Measurements from ENCODE around the gene RPA1.
"Not testable (repeated sequence)": the region's sequence is repeated elsewhere in the genome, so short reads cannot be mapped to it uniquely, and the experiment has no call there.

RPA1 gene

GRCh38 chr17:1820528-1821252, 9.1 kb upstream of the RPA1 start:
- DNase-seq (ENCODE audit: low read depth), result no peak

- no peak for DNase-seq (ENCODE audit: low read depth)
Observed at GRCh38 chr17:1829216-1829591, 601 bp upstream of the RPA1 start.

- peak; percentile 10 for DNase-seq (ENCODE audit: low read depth)
Observed at GRCh38 chr17:1830288-1830687, 483 bp downstream of the RPA1 start.

GRCh38 chr17:1834380-1835149, 4.8 kb downstream of the RPA1 start:
- no peak for DNase-seq (ENCODE audit: low read depth)

GRCh38 chr17:1839516-1839915, 9.7 kb downstream of the RPA1 start:
- no peak for DNase-seq (ENCODE audit: low read depth)

- no peak for DNase-seq (ENCODE audit: low read depth)
Observed at GRCh38 chr17:1843947-1844346, 14.1 kb downstream of the RPA1 start.

GRCh38 chr17:1847191-1847590, 17.4 kb downstream of the RPA1 start:
- no peak for DNase-seq (ENCODE audit: low read depth)

GRCh38 chr17:1852327-1852726, 22.5 kb downstream of the RPA1 start:
- no peak for DNase-seq (ENCODE audit: low read depth)

GRCh38 chr17:1853698-1854097, 23.9 kb downstream of the RPA1 start:
- DNase-seq (ENCODE audit: low read depth), result no peak

GRCh38 chr17:1856462-1856861, 26.7 kb downstream of the RPA1 start:
- not testable (repeated sequence) for DNase-seq (ENCODE audit: low read depth)

GRCh38 chr17:1860978-1861377, 31.2 kb downstream of the RPA1 start:
- DNase-seq (ENCODE audit: low read depth), result no peak

GRCh38 chr17:1861391-1862010, 31.7 kb downstream of the RPA1 start:
- DNase-seq (ENCODE audit: low read depth), result no peak

GRCh38 chr17:1865252-1866037, 35.6 kb downstream of the RPA1 start:
- no peak for DNase-seq (ENCODE audit: low read depth)

GRCh38 chr17:1867307-1867706, 37.5 kb downstream of the RPA1 start:
- DNase-seq (ENCODE audit: low read depth), result no peak

GRCh38 chr17:1868090-1868489, 38.3 kb downstream of the RPA1 start:
- DNase-seq (ENCODE audit: low read depth), result no peak

- DNase-seq (ENCODE audit: low read depth), result no peak
Observed at GRCh38 chr17:1870592-1870991, 40.8 kb downstream of the RPA1 start.

- DNase-seq (ENCODE audit: low read depth), result no peak
Observed at GRCh38 chr17:1871756-1872155, 42.0 kb downstream of the RPA1 start.

GRCh38 chr17:1872254-1872653, 42.4 kb downstream of the RPA1 start:
- no peak for DNase-seq (ENCODE audit: low read depth)

GRCh38 chr17:1872976-1873375, 43.2 kb downstream of the RPA1 start:
- no peak for DNase-seq (ENCODE audit: low read depth)

GRCh38 chr17:1873418-1873817, 43.6 kb downstream of the RPA1 start:
- no peak for DNase-seq (ENCODE audit: low read depth)

GRCh38 chr17:1875597-1875996, 45.8 kb downstream of the RPA1 start:
- no peak for DNase-seq (ENCODE audit: low read depth)

- DNase-seq (ENCODE audit: low read depth), result no peak
Observed at GRCh38 chr17:1878419-1879121, 48.8 kb downstream of the RPA1 start.
